ENCODE results near the gene ZNF664. TPM values are rescaled to one million over a fixed set of nuclear protein-coding genes. Genes with fewer than 3 reads are reported as not detected.

Gene ZNF664
- total RNA-seq, 1 experiment from 2014 or later, result 124 TPM

- Histone ChIP-seq H3K9me3 (ENCODE audit: control insufficient read depth in 1 of 2, insufficient read depth in 1 of 2, low read depth in 1 of 2, low read length in 2 of 2) (no peaks in the 10 kb centered on the region), H3K9ac (ENCODE audit: low read length) (no peak overlapping the region), H3K4me1 (ENCODE audit: control insufficient read depth in 1 of 2, insufficient read depth in 2 of 2, low read length in 2 of 2) (no peaks in the 10 kb centered on the region), H3K36me3 (ENCODE audit: control insufficient read depth in 1 of 2, insufficient read depth in 2 of 2, low read length in 2 of 2) (peaks cover 2 to 5% of the 10 kb centered on the region in 2 experiments; a peak in 2 of 4 replicates), H3K9me2 (ENCODE audit: insufficient read depth) (no peaks in the 10 kb centered on the region), H3K27me3 (ENCODE audit: insufficient read depth, low read length) (no peaks in the 10 kb centered on the region), H3K4me2 (ENCODE audit: low read length) (no peak overlapping the region), H3K27ac (ENCODE audit: low read depth, low read length) (no peak overlapping the region), H4K20me1 (ENCODE audit: insufficient read depth) (no peaks in the 10 kb centered on the region), H3K79me2 (ENCODE audit: insufficient read depth, low read length) (peaks cover 73% of the 10 kb centered on the region), H2AFZ (ENCODE audit: low read depth, low read length, poor library complexity, severe bottlenecking) (no peak overlapping the region), H3K4me3 (replicated peaks in 1 of 2; ENCODE audit: low read depth in 1 of 2, low read length in 2 of 2) (no peak overlapping the region)
- ChIA-PET CTCF (interaction anchor here (1.4 kb wide), 1 partner anchor 12 kb away, joined by 3 read pairs; no protein-coding TSS in a partner anchor), POLR2A (no interaction called here), RAD21 (ENCODE audit: low non-redundant PET in 1 of 2, low total read pairs in 2 of 2, uncharacterized antibody in 2 of 2, unreplicated experiment in 2 of 2) (no interaction called here)
- intact Hi-C loops (cut with micrococcal nuclease), result no loop called here
- no peak for DNase-seq (ENCODE audit: low read depth, low spot score)
- BruUV-seq (replicated peaks), result no TSS peak
- no peak for ATAC-seq
- no peak for TF ChIP-seq RAD21 (IDR thresholded peaks at IDR 0.05; ENCODE audit: low read depth)
- TF ChIP-seq CBX3 (IDR thresholded peaks at IDR 0.05; ENCODE audit: low read depth), result no peak
- no peak for TF ChIP-seq EZH2 (IDR thresholded peaks at IDR 0.05)
Measured at GRCh38 chr12:123998991-123999359, 26.0 kb downstream of the ZNF664 start.

- POLR2A ChIA-PET, result no interaction called here
- Histone ChIP-seq H3K4me1 (ENCODE audit: control insufficient read depth in 1 of 2, insufficient read depth in 2 of 2, low read length in 2 of 2) (no peaks in the 10 kb centered on the region), H3K79me2 (ENCODE audit: insufficient read depth, low read length) (peaks cover 67% of the 10 kb centered on the region), H3K9me2 (ENCODE audit: insufficient read depth) (no peaks in the 10 kb centered on the region), H2AFZ (ENCODE audit: low read depth, low read length, poor library complexity, severe bottlenecking) (no peak overlapping the region), H3K27ac (ENCODE audit: low read depth, low read length) (no peak overlapping the region), H3K4me3 (replicated peaks in 1 of 2; ENCODE audit: low read depth in 1 of 2, low read length in 2 of 2) (no peak overlapping the region), H3K4me2 (ENCODE audit: low read length) (no peak overlapping the region), H3K36me3 (ENCODE audit: control insufficient read depth in 1 of 2, insufficient read depth in 2 of 2, low read length in 2 of 2) (peaks cover 0 to 9% of the 10 kb centered on the region in 2 experiments; a peak in 3 of 4 replicates), H4K20me1 (ENCODE audit: insufficient read depth) (no peaks in the 10 kb centered on the region), H3K27me3 (ENCODE audit: insufficient read depth, low read length) (no peaks in the 10 kb centered on the region), H3K9me3 (ENCODE audit: control insufficient read depth in 1 of 2, insufficient read depth in 1 of 2, low read depth in 1 of 2, low read length in 2 of 2) (no peaks in the 10 kb centered on the region), H3K9ac (ENCODE audit: low read length) (no peak overlapping the region)
- TF ChIP-seq ELF1 (IDR thresholded peaks at IDR 0.05; ENCODE audit: borderline replicate concordance, low read depth) (no peak), TCF7L2 (IDR thresholded peaks at IDR 0.05; ENCODE audit: borderline replicate concordance, extremely low read depth, insufficient read depth, insufficient read length) (no peak)
- RAD21 ChIA-PET (ENCODE audit: low non-redundant PET in 1 of 2, low total read pairs in 2 of 2, uncharacterized antibody in 2 of 2, unreplicated experiment in 2 of 2), result no interaction called here
- intact Hi-C loops (cut with micrococcal nuclease), result no loop called here
- CTCF ChIA-PET, result no interaction called here
- ATAC-seq (no peak), DNase-seq (ENCODE audit: low read depth, low spot score) (no peak)
- BruUV-seq (replicated peaks), result no TSS peak
Measured at GRCh38 chr12:124000111-124000510, 27.1 kb downstream of the ZNF664 start.

All from HCT116 (cell line).